Endothelial cell of umbilical vein (primary cell): ENCODE results near the gene TRAK1.

Experiments
- CTCF ChIP-seq, 2 donors: IDR thresholded peaks; 1 replicate in 1 of 2; 2 replicates in 1 of 2; pipeline ENCODE4 v1.5.1; 2011; ENCODE audit warnings: low read length in 2 of 2, mild to moderate bottlenecking in 2 of 2, moderate library complexity in 2 of 2, control low read depth in 1 of 2, inconsistent platforms in 1 of 2, low read depth in 1 of 2; ENCODE audit not compliant: insufficient read depth in 1 of 2; ENCODE audit errors: extremely low read depth in 1 of 2
- EZH2 ChIP-seq: IDR thresholded peaks from 2 replicates; pipeline ENCODE4 v1.6.1; 2012; ENCODE audit warnings: borderline replicate concordance, low read depth, mild to moderate bottlenecking, moderate library complexity, low read length, inconsistent platforms; ENCODE audit not compliant: severe bottlenecking
- FOS ChIP-seq: IDR thresholded peaks from 2 replicates; pipeline ENCODE4 v1.6.1; 2011; ENCODE audit warnings: mild to moderate bottlenecking, low read length, moderate library complexity, borderline replicate concordance; ENCODE audit not compliant: insufficient read depth
- MYC ChIP-seq: IDR thresholded peaks from one replicate; pipeline ENCODE4 v1.6.1; 2011; ENCODE audit warnings: mild to moderate bottlenecking, low read depth, low read length
- POLR2A ChIP-seq: IDR thresholded peaks from 2 replicates; pipeline ENCODE4 v1.6.1; 2012; ENCODE audit warnings: low read depth, mild to moderate bottlenecking, control low read depth, low read length
- POLR2AphosphoS5 ChIP-seq: IDR thresholded peaks from 2 replicates; pipeline ENCODE4 v1.6.1; 2012; ENCODE audit warnings: low read depth, mild to moderate bottlenecking, control low read depth, low read length, moderate library complexity; ENCODE audit not compliant: insufficient read depth
- TF ChIP-seq, protein P1 (sequence below): IDR thresholded peaks from 2 replicates; pipeline ENCODE4 v1.6.1; 2011; ENCODE audit not compliant: insufficient read depth, insufficient read length

DNA sequence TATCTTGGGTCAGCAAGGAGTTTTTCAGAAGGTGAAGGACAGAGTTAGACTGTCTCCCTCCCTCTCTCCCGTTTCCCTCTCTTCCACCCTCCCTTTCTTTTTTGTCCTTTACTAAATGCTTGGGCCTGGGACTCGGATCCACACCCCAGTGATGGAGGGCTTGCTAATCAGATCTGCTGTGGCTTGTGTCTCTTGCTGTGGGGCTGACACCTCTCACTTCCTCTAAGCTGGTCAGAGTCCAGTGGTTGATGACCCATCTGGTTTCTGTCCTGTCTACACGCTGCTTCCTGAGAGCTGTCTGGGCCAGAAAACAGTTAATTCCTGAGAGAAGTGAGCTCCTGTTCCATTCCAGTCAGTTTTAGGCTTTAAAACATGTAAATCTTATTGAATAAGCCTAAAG is 849 bp downstream of the TRAK1 start:
- TF ChIP-seq POLR2AphosphoS5 (no peak), CTCF (IDR thresholded peaks at IDR 0.05; ENCODE audit: extremely low read depth in 1 of 2, insufficient read depth in 1 of 2, low read depth in 1 of 2, low read length in 2 of 2) (no peak), FOS (no peak), EZH2 (no peak), MYC (no peak), POLR2A (no peak)
- TF ChIP-seq, protein P1, sequence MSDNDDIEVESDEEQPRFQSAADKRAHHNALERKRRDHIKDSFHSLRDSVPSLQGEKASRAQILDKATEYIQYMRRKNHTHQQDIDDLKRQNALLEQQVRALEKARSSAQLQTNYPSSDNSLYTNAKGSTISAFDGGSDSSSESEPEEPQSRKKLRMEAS = no peak
